Esophagus (tissue), 2 donors: ENCODE results near the gene EVA1C. TPM values are rescaled to one million over a fixed set of nuclear protein-coding genes. Genes with fewer than 3 reads are reported as not detected.

Source experiments
- H3K27ac ChIP-seq, 2 donors: one replicate each; pipeline ENCODE4 v1.5.1; 2013; ENCODE audit warnings: low read depth in 2 of 2, mild to moderate bottlenecking in 2 of 2, inconsistent platforms in 1 of 2, low read length in 1 of 2, moderate library complexity in 1 of 2
- H3K27me3 ChIP-seq, 2 donors: one replicate each; pipeline ENCODE4 v1.6.1; 2013; ENCODE audit warnings: low read length in 2 of 2, control low read depth in 1 of 2, mild to moderate bottlenecking in 1 of 2; ENCODE audit not compliant: insufficient read depth in 2 of 2, control insufficient read depth in 1 of 2
- H3K36me3 ChIP-seq, 2 donors: one replicate each; pipeline ENCODE4 v1.6.1; 2013; ENCODE audit warnings: low read length in 1 of 2; ENCODE audit not compliant: control insufficient read depth in 2 of 2, insufficient read depth in 2 of 2
- H3K4me1 ChIP-seq, 2 donors: one replicate each; pipeline ENCODE4 v1.6.1; 2013; ENCODE audit warnings: low read length in 1 of 2; ENCODE audit not compliant: control insufficient read depth in 2 of 2, insufficient read depth in 2 of 2
- H3K4me3 ChIP-seq, 2 donors: one replicate each; pipeline ENCODE4 v1.5.1; 2013; ENCODE audit warnings: low read length in 2 of 2, mild to moderate bottlenecking in 2 of 2, low read depth in 1 of 2, moderate library complexity in 1 of 2
- H3K9me3 ChIP-seq, 2 donors: one replicate each; pipeline ENCODE4 v1.6.1; 2013; ENCODE audit warnings: mild to moderate bottlenecking in 2 of 2, low read depth in 1 of 2, low read length in 1 of 2, moderate library complexity in 1 of 2; ENCODE audit not compliant: control insufficient read depth in 2 of 2, insufficient read depth in 1 of 2
- WGBS, 2 donors: extraction: QIAGEN DNeasy Blood & Tissue Kit; methylation state at CpG; one replicate each; pipeline ENCODE4 v1.1.7; 2013; 5-methylcytosine and 5-hydroxymethylcytosine counted together
- polyA plus RNA-seq, 2 donors: library from polyadenylated mRNA; stranded (reverse); fragments of 200-250 nt; gene quantifications; one replicate each; pipeline ENCODE4 v1.2.3, GENCODE V29; 2013
- donor health status: healthy with polysubstance abuse.
- donor health status: Bipolar disorder and iron deficiency.

Gene EVA1C
- polyA plus RNA-seq, 2 donors, result 18.3 to 21.1 TPM

DNA sequence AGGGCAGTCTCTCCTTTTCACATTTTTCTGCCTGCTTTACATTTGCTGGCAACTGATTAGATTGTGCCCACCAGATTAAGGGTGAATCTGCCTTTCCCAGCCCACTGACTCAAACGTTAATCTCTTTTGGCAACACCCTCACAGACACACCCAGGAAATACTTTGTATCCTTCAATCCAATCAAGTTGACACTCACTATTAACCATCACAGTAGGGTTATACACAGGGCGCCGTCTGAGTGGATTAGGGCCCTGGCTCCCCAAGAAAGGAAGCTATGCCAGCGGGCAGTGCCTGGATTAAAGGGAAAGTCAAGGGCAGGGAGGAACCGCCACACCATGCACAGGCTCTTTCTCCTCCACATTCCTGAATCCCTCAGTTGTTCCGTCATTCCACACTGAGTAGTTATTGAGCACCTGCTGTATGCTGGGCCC, 56.2 kb downstream of the EVA1C start:
- 50 to 70% methylated on average over 6 of the region's 6 CpGs for WGBS, 2 donors
- H3K4me1 ChIP-seq, result peaks cover 0 to 2% of the 10 kb centered on the region in 2 donors
- H3K36me3 ChIP-seq, result peaks cover 14 to 23% of the 10 kb centered on the region in 2 donors
- no peak overlapping the region for H3K27ac ChIP-seq
- no peak overlapping the region for H3K4me3 ChIP-seq
- no peaks in the 10 kb centered on the region for H3K27me3 ChIP-seq
- no peaks in the 10 kb centered on the region for H3K9me3 ChIP-seq

DNA sequence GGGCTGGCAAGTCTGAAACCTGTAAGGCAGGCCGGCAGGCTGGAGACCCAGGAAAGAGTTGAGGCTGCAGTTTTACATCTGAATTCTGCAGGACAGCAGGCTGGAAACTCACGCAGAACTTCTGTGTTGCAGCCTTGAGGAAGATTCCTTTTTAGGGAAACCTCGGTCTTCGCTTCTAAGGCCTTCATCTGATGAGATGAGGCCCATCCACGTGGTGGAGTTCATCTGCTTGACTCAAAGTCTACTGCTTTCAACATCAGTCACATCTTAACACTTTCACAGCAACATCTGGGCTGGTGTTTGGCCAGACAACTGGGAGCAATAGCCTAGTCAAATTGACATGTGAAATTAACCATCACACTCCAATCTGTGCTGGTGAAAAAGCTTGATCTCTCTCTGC, 57.1 kb downstream of the EVA1C start:
- Histone ChIP-seq H3K27me3 (no peaks in the 10 kb centered on the region), H3K9me3 (no peaks in the 10 kb centered on the region), H3K4me1 (peaks cover 0 to 2% of the 10 kb centered on the region in 2 donors), H3K27ac (no peak overlapping the region), H3K36me3 (peaks cover 14 to 27% of the 10 kb centered on the region in 2 donors), H3K4me3 (no peak overlapping the region)
- 89 to 90% methylated on average over 5 of the region's 5 CpGs for WGBS, 2 donors

DNA sequence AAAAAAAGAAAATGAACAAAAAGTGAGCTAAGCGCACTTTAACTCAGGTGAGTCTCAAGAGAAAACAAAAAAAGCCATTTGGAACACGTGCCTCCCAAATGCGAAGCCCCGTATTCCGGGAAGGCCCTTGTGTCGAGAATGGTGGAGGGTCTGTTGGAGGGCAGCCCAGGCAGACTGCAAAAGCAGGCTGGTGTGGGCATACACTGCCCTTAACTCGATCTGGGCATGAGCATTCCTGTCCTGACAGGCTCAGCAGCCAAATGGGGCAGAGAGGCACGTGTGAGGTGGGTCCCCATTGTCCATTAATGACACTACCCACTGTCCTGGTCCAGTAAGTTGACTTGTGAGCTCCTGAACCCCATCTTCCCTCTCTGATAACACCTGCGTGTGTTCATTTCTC, 57.7 kb downstream of the EVA1C start:
- Histone ChIP-seq H3K4me3 (no peak overlapping the region), H3K9me3 (no peaks in the 10 kb centered on the region), H3K4me1 (peaks cover 0 to 2% of the 10 kb centered on the region in 2 donors), H3K27ac (no peak overlapping the region), H3K36me3 (peaks cover 13 to 27% of the 10 kb centered on the region in 2 donors), H3K27me3 (no peaks in the 10 kb centered on the region)
- 84 to 87% methylated on average over 9 of the region's 9 CpGs for WGBS, 2 donors

DNA sequence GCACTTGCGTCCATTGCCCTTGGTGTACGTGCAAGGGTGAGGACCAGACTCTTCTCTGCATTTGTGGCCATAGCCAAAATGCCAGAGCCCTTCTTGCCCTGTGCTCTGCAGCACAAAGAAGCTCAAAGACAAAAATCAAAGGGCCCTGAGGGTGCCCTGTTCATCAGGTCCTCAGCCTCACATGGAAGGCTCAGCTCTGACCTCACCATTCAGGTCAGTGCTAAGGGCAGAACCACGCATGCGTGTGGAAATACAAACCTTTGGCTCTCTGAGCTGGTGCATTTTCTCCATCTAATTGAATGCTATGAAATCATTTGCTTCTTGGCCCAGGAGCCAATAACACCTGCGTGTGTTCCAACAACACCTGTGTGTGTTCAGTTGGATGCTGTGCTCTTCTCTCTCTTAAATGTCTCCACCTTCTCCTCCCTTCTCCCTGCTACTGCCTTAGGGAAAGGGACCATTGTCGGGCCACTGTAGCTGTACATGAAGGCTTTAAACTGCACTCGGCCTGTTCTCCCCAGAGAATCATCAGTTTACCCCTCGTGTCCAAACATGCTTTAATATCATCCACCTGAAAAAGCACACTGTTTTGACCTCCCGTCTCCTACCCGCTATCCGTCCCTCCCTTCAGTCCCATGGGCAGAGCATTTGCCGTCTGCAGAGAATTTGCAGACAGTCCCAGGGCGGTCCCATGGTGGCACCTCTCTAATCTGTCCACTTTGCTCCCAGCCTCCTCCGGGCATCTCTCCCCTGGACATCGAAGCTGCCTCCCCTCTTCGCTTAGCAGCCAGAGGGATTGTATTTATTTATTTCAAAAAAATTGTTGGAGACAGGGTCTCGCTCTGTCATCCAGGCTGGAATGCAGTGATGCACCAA, 60.6 kb downstream of the EVA1C start:
- 82 to 87% methylated on average over 17 of the region's 17 CpGs for WGBS, 2 donors
- H3K27ac ChIP-seq, result no peak overlapping the region
- H3K27me3 ChIP-seq, result no peaks in the 10 kb centered on the region
- H3K4me3 ChIP-seq, result no peak overlapping the region
- H3K9me3 ChIP-seq, result no peaks in the 10 kb centered on the region
- H3K4me1 ChIP-seq, result peaks cover 0 to 6% of the 10 kb centered on the region in 2 donors
- H3K36me3 ChIP-seq, result peaks cover 8 to 27% of the 10 kb centered on the region in 2 donors

DNA sequence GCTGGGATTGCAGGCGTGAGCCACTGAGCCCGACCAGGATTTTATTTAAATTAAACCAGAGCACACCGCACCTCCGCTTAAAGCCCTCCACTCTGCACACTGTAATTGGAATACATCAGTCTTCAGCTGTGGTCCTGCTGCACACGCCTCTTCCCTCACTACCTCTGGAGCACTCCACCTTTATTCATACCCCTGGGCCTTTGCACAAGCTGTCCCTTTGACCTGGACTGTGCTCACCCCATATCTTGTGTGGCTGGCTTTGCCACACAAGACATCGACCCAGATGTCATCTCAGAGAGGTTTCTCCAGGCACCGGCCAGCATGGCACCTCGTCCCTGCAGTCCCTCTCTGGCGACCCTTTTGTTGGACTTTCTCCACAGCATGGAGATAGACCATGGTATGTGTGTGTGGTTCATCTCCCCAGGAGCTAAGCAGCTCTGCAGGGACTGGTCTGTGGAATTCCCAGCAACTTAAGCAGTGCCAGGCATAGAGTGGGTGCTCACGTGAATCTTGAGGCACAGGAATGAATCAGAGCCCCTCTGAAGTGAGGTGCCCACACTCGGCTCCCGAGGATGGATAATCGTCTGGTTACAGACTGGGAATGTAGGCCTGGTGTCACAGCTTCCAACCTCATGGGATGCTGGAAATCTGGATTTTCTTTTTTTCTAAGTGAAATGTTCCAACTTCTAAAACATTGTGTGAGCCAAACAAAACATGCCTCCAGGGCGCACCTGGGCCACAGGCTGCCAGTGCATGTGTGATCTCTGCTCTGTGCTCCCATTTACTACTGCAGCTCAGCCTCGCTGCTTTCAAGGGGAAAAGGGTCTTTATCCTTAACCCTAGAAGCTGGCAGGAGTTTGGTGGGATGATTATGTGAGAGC, 61.9 kb downstream of the EVA1C start:
- peak overlapping the region in 1 of 2 donors; percentile 22 for H3K27ac ChIP-seq
- 74 to 80% methylated on average over 15 of the region's 15 CpGs for WGBS, 2 donors

DNA sequence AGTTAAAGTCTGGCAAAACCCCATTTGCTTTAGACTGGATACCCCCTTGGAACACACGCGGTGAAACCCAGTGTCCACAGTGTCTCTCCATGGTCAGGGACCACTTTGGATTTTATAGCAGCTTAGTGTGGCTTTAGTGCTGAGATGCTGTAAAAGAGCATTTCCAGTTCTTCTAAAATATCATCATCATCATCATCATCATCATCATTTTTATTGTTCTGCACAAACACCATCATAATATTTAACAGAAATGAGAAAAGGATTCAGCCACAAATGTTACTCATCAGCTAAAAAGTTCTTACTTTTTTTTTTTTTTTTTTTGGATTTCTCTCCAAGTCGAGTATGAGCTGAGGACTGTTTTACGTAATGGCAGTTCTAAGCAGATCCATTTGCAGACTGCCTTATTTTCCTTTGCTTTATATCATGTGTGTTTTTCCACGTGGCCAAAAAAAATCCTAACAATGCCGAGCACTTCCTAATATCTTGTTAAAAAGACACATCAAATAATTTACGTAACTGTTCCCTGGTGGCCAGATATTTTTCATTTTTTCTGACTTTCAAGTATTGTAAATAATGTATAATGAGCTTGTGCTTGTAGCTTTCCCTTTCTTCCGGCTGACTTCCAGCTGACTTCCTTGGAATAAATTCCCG, 62.8 kb downstream of the EVA1C start:
- H3K27ac ChIP-seq, result peak overlapping the region in 1 of 2 donors; percentile 22
- peaks cover 0 to 15% of the 10 kb centered on the region in 2 donors for H3K36me3 ChIP-seq
- no peaks in the 10 kb centered on the region for H3K9me3 ChIP-seq
- H3K4me1 ChIP-seq, result peaks cover 3 to 4% of the 10 kb centered on the region in 2 donors
- 36% methylated on average over 9 of the region's 9 CpGs for WGBS, 2 donors
- no peaks in the 10 kb centered on the region for H3K27me3 ChIP-seq
- no peak overlapping the region for H3K4me3 ChIP-seq

More for the DNA sequence above, 61.9 kb downstream of the EVA1C start:
- Histone ChIP-seq H3K27me3 (no peaks in the 10 kb centered on the region), H3K9me3 (no peaks in the 10 kb centered on the region), H3K4me3 (no peak overlapping the region), H3K36me3 (peaks cover 5 to 22% of the 10 kb centered on the region in 2 donors), H3K4me1 (peaks cover 3 to 6% of the 10 kb centered on the region in 2 donors)

DNA sequence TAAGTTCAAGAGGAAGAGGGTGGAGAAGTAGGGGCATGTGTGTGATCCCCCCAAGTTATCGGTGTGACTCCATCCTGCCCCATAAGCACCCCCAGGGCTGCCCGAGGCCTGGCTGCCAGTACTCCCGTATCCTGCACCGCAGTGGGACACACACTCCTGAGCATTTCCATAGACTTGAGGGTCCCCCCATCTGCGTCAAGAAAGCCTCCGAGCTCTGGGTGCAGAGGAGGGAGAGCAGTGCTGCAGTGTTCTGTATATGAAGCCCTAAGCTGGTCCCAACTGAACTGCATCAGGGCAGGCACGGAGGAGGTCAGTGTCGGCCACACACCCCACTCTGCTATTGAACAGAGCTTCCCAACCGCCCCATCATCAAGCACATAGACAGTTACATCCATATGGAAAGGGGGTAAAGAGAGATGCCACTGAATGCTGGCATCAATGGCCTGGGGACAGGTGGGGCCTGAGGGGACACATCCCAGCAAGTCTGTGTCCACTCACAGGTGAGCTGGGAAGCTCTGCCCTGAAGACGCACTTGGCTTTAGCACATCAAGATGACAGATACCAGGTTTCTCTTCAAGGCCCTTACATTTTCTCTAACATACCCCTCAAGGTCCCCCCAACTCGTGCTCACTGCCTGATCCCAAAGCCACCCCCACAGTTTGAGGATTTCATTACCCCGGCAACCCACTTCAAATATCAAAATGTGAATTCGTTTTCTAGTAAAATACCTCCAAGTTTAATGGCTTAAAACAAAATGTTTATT, 64.3 kb downstream of the EVA1C start:
- no peak overlapping the region for H3K4me3 ChIP-seq
- 92 to 95% methylated on average over 13 of the region's 13 CpGs for WGBS, 2 donors
- H3K36me3 ChIP-seq, result peaks cover 0 to 12% of the 10 kb centered on the region in 2 donors
- no peaks in the 10 kb centered on the region for H3K27me3 ChIP-seq
- no peaks in the 10 kb centered on the region for H3K9me3 ChIP-seq
- H3K27ac ChIP-seq, result peak overlapping the region in 1 of 2 donors; percentile 6
- H3K4me1 ChIP-seq, result peaks cover 3 to 4% of the 10 kb centered on the region in 2 donors

DNA sequence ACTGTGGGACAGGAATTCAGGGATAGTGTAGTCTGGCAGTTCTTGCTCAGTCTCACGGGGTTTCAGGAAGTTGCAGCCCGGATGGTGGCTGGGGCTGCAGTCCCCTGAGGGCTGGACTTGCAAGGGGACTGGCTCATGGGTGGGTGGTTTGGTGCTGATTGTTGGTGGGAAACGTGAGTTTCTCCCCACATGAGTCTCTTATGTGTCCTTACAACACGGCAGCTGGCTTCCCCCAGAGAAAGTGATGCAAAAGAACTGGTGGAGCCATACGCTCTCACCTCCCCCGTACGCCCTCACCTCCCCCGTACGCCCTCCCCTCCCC, 64.9 kb downstream of the EVA1C start:
- Histone ChIP-seq H3K4me1 (peaks cover 3 to 4% of the 10 kb centered on the region in 2 donors), H3K9me3 (no peaks in the 10 kb centered on the region), H3K36me3 (peaks cover 0 to 12% of the 10 kb centered on the region in 2 donors), H3K27ac (no peak overlapping the region), H3K4me3 (no peak overlapping the region), H3K27me3 (no peaks in the 10 kb centered on the region)
- 71 to 79% methylated on average over 7 to 9 of the region's 9 CpGs for WGBS, 2 donors
